GM12878 (cell line): ENCODE results near the gene DBNL. TPM values are rescaled to one million over a fixed set of nuclear protein-coding genes. Genes with fewer than 3 reads are reported as not detected.

Source experiments
- ATAC-seq: fragments of 200-7000 bp; cut with Tn5 transposase; 3 replicates; pipeline ENCODE4 v1.9.1; 2020; ENCODE audit warnings: mild to moderate bottlenecking, moderate library complexity
- BruUV-seq: library from RNA; stranded (reverse); fragments of 400-500 nt; replicated peaks from 2 replicates; lab custom pipeline; 2021; lab: Mats Ljungman, UMichigan
- CTCF ChIA-PET: fragments of 300-600 bp; sonication (Branson Sonifier 250); formaldehyde crosslinking; extraction: SDS; loops from one replicate; lab custom pipeline; 2021; ENCODE audit warnings: inconsistent platforms; lab: Yijun Ruan, JAX
- POLR2A ChIA-PET: fragments of 350-600 bp; formaldehyde crosslinking; extraction: SDS; loops from one replicate; lab custom pipeline; 2021; ENCODE audit warnings: inconsistent platforms; lab: Charles Lee
- RAD21 ChIA-PET: fragments of 300-600 bp; sonication (Branson Sonifier 250); formaldehyde crosslinking; loops from one replicate; lab custom pipeline; 2023; ENCODE audit warnings: antibody characterized with exemption; ENCODE audit not compliant: unreplicated experiment; lab: Charles Lee
- SMC1A ChIA-PET: fragments of 300-600 bp; sonication (Branson Sonifier 250); formaldehyde crosslinking; loops from one replicate; lab custom pipeline; 2023; ENCODE audit not compliant: unreplicated experiment, uncharacterized antibody; lab: Charles Lee
- DNase-seq: peaks from one replicate; pipeline ENCODE4 v3.0.0-alpha.2; 2011; ENCODE audit warnings: low read depth, low spot score
- FAIRE-seq: peaks from 3 replicates; lab custom pipeline; 2011; peaks lifted over from hg19 to GRCh38; lab: Jason Lieb, UNC
- H2AFZ ChIP-seq: 2 replicates; pipeline ENCODE4 v1.6.0; 2011; ENCODE audit warnings: low read depth, low read length, control low read depth; ENCODE audit not compliant: control insufficient read depth
- H3K27ac ChIP-seq: 2 replicates; pipeline ENCODE4 v1.5.1; 2011; ENCODE audit warnings: control low read depth; ENCODE audit not compliant: control insufficient read depth, insufficient read depth
- H3K27me3 ChIP-seq, 2 experiments: replicated peaks in 1 of 2; 2 replicates each; pipeline versions ENCODE4 v1.6.0 to v1.6.1; 2011; ENCODE audit warnings: low read length in 1 of 2; ENCODE audit not compliant: control insufficient read depth in 2 of 2, insufficient read depth in 2 of 2
- H3K36me3 ChIP-seq, 2 experiments: 2 replicates each; pipeline ENCODE4 v1.5.1; 2011; ENCODE audit warnings: low read length in 1 of 2; ENCODE audit not compliant: control insufficient read depth in 2 of 2, insufficient read depth in 2 of 2
- H3K4me1 ChIP-seq: 2 replicates; pipeline ENCODE4 v1.6.1; 2011; ENCODE audit warnings: mild to moderate bottlenecking, low read length, moderate library complexity, mixed read lengths; ENCODE audit not compliant: control insufficient read depth, insufficient read depth
- H3K4me2 ChIP-seq: 2 replicates; pipeline ENCODE4 v1.6.0; 2011; ENCODE audit warnings: control low read depth; ENCODE audit not compliant: control insufficient read depth, insufficient read depth
- H3K4me3 ChIP-seq: fragments of 200-600 bp; sonication (generic); 2 replicates; pipeline ENCODE4 v1.5.1; 2016
- H3K79me2 ChIP-seq: 2 replicates; pipeline ENCODE4 v1.6.0; 2011; ENCODE audit warnings: low read length; ENCODE audit not compliant: control insufficient read depth, insufficient read depth
- H3K9ac ChIP-seq: 2 replicates; pipeline ENCODE4 v1.8.0; 2011; ENCODE audit warnings: low read length, control low read depth, mixed read lengths; ENCODE audit not compliant: control insufficient read depth, insufficient read depth
- H3K9me3 ChIP-seq: replicated peaks from 3 replicates; pipeline ENCODE4 v1.5.1; 2011; ENCODE audit warnings: mild to moderate bottlenecking, low read length; ENCODE audit not compliant: control insufficient read depth, insufficient read depth
- H4K20me1 ChIP-seq: 2 replicates; pipeline ENCODE4 v1.6.0; 2011; ENCODE audit not compliant: control insufficient read depth, insufficient read depth
- EED ChIP-seq: sonication (generic); IDR thresholded peaks from 2 replicates; pipeline ENCODE4 v1.6.1; 2016; ENCODE audit warnings: antibody characterized with exemption, low read depth
- YBX1 ChIP-seq: fragments of 450-650 bp; IDR thresholded peaks from 2 replicates; pipeline ENCODE4 v1.6.1; 2016; ENCODE audit warnings: antibody characterized with exemption
- ZNF384 ChIP-seq: IDR thresholded peaks from 2 replicates; pipeline ENCODE4 v1.6.1; 2012; ENCODE audit warnings: low read depth, mild to moderate bottlenecking, low read length, improper control_type of control experiment, borderline replicate concordance
- WGBS: methylation state at CpG from one replicate; pipeline ENCODE4 v1.1.6; 2016; ENCODE audit warnings: low lambda C conversion rate; ENCODE audit not compliant: insufficient replicate concordance, insufficient coverage; ENCODE audit errors: missing lambda C conversion rate; 5-methylcytosine and 5-hydroxymethylcytosine counted together
- in situ Hi-C: fragments of 300-500 bp; cut with MboI; formaldehyde crosslinking; loops from 9 replicates; pipeline ENCODE4 v1.14.3; 2018; ENCODE audit warnings: mixed read lengths
- intact Hi-C: fragments of 100-400 bp; cut with micrococcal nuclease; formaldehyde crosslinking; loops from one replicate; pipeline ENCODE4 v1.14.2; 2022; ENCODE audit not compliant: unreplicated experiment
- polyA plus RNA-seq, 11 experiments: library from polyadenylated mRNA; depleted of rRNA in 4 of 11; unstranded in 6 of 11; stranded (reverse) in 5 of 11; fragments of >200 nt; fragmentation: Nextera tagmentation in 4 of 11; fragmentation: Illumina TruSeq in 1 of 11; extraction: Ambion mirVana in 4 of 11; extraction: Trizol in 1 of 11; gene quantifications; 1 replicate in 1 of 11; 2 replicates in 10 of 11; pipeline versions ENCODE4 v1.2.1 to v1.2.3, GENCODE V29; 2011 to 2016; ENCODE audit warnings: inconsistent platforms in 2 of 11, missing spikeins in 2 of 11, low read depth in 1 of 11
- total RNA-seq, 4 experiments: library from RNA; depleted of rRNA in 3 of 4; stranded (reverse); fragments of >200 nt in 3 of 4; fragmentation: Illumina TruSeq in 1 of 4; extraction: Trizol in 1 of 4; gene quantifications; 2 replicates each; pipeline versions ENCODE4 v1.2.1 to v1.2.3, GENCODE V29; 2013 to 2021
- TF ChIP-seq, protein P1 (sequence below): IDR thresholded peaks from 2 replicates; pipeline ENCODE4 v1.6.1; 2012; ENCODE audit warnings: low read depth, low read length, improper control_type of control experiment

The DBNL gene
- total and polyA plus RNA-seq, 10 of the 15 experiments (the other 5 are each of a cell fraction or from before 2014, with no cell fraction given): 4.1 to 179 (median 84.3) TPM

DNA sequence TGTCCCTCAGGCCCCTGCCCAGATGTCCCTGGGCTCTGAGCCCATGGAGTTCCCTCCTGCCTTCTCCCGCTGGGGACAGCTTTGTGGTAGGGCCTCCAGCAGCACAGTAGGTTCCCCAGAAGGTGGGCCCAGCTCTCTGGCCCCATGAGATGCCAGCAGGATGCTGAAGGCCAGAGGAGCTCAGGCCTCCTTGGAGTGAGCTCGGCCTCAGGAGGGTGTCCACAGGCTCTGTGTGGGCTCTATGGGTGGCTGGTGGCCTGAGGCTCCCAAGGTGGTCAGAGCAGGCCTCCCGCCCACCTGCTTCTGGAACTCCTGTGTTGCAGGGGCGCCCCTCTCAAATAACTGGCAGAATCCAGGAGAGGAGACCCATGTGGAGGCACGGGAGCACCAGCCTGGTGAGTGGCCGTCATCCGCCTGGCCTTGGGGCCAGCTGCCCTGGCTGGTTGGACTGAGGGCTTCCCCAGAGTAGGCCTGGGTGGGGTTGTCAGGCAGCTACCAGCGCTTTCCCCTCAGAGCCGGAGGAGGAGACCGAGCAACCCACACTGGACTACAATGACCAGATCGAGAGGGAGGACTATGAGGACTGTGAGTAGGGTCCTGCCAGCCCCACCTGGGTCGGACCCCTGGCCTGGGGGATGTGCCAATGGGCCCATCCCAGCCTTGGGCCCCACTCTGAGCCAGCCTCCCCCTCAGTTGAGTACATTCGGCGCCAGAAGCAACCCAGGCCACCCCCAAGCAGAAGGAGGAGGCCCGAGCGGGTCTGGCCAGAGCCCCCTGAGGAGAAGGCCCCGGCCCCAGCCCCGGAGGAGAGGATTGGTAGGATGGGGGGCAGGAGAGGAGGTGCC is 62.8 kb downstream of the DBNL start:
- H3K9ac ChIP-seq: no peak overlapping the region
- H4K20me1 ChIP-seq: no peaks in the 10 kb centered on the region
- DNase-seq: no peak
- no peaks in the 10 kb centered on the region for H3K9me3 ChIP-seq
- no peaks in the 10 kb centered on the region for H3K79me2 ChIP-seq
- no peaks in the 10 kb centered on the region for H3K36me3 ChIP-seq
- TF ChIP-seq YBX1: no peak
- no peak overlapping the region for H3K27ac ChIP-seq
- RAD21 ChIA-PET: no interaction called here
- intact Hi-C loops (no loop called here), in situ Hi-C loops (no loop called here)
- POLR2A ChIA-PET: no interaction called here
- no peaks in the 10 kb centered on the region for H3K4me1 ChIP-seq
- CTCF ChIA-PET: no interaction called here
- H2AFZ ChIP-seq: no peak overlapping the region
- 43% methylated on average over 18 of the region's 18 CpGs for WGBS
- H3K4me3 ChIP-seq: no peak overlapping the region
- SMC1A ChIA-PET: no interaction called here
- no TSS peak for BruUV-seq
- no peak overlapping the region for H3K4me2 ChIP-seq
- peaks cover 11 to 15% of the 10 kb centered on the region in 2 experiments for H3K27me3 ChIP-seq
- no peak for ATAC-seq
- no peak for FAIRE-seq

DNA sequence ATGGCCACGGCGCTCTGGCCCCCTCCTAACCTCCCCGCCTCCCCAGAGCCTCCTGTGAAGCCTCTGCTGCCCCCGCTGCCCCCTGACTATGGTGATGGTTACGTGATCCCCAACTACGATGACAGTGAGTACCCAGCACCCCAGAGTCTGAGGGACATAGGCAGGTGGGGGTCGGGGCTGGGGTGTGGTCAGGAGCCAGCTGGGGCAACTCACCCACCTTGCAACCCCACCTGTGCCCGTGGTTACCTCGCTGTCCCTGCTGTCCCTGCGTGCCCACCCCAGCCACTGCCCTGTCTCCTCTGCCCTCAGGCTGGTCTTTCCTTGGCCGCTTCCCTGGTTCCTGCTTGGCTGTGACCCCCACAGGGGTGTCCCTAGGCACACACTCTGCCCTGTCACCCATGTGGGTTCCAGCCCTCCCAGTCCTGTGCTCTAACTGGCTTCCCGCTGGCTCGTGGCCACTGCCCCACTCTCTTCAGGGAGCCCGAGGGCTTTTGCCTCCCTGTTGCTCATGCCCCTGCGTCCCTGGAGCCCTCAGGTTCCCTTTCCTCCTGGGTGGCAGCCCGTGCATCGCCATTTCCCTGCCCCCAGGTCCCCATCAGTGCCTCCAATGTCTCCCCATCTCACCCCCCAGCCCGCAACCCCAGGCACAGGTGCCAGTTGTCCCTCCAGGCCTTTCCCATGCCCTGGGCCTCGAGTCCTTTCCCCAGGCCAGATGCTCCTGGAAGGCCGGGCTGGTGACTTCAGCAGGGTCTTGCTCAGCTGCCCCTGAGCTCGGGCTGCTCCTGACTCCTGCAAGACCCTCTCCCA is 63.7 kb downstream of the DBNL start:
- Histone ChIP-seq H3K27ac (no peak overlapping the region), H3K27me3 (peaks cover 11 to 15% of the 10 kb centered on the region in 2 experiments), H4K20me1 (no peaks in the 10 kb centered on the region), H3K4me2 (no peak overlapping the region), H2AFZ (no peak overlapping the region), H3K4me3 (no peak overlapping the region), H3K4me1 (no peaks in the 10 kb centered on the region), H3K36me3 (no peaks in the 10 kb centered on the region), H3K79me2 (no peaks in the 10 kb centered on the region), H3K9me3 (no peaks in the 10 kb centered on the region), H3K9ac (no peak overlapping the region)
- no peak for ATAC-seq
- intact Hi-C loops: no loop called here
- RAD21 ChIA-PET: no interaction called here
- FAIRE-seq: no peak
- in situ Hi-C loops: no loop called here
- 24% methylated on average over 21 of the region's 21 CpGs for WGBS
- POLR2A ChIA-PET: no interaction called here
- SMC1A ChIA-PET: no interaction called here
- TF ChIP-seq, protein P1, sequence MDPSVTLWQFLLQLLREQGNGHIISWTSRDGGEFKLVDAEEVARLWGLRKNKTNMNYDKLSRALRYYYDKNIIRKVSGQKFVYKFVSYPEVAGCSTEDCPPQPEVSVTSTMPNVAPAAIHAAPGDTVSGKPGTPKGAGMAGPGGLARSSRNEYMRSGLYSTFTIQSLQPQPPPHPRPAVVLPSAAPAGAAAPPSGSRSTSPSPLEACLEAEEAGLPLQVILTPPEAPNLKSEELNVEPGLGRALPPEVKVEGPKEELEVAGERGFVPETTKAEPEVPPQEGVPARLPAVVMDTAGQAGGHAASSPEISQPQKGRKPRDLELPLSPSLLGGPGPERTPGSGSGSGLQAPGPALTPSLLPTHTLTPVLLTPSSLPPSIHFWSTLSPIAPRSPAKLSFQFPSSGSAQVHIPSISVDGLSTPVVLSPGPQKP: no peak
- TF ChIP-seq EED (no peak), ZNF384 (no peak)
- CTCF ChIA-PET: no interaction called here
- BruUV-seq: no TSS peak
- DNase-seq: no peak
